Liver (tissue), 9 donors: ENCODE data around the gene TRIM38. TPM values are rescaled to one million over a fixed set of nuclear protein-coding genes. Genes with fewer than 3 reads are reported as not detected.

ENCODE experiments used
- DNase-seq: peaks from one replicate; pipeline ENCODE4 v3.0.0-alpha.2; 2017; ENCODE audit warnings: low spot score
- H3K27ac ChIP-seq, 2 donors: one replicate each; pipeline ENCODE4 v1.7.0; 2013; ENCODE audit warnings: inconsistent platforms in 2 of 2, low read length in 2 of 2, control low read depth in 1 of 2, low read depth in 1 of 2, mild to moderate bottlenecking in 1 of 2
- H3K27me3 ChIP-seq, 4 donors: one replicate each; pipeline versions ENCODE4 v1.6.1 to v1.7.0; 2013; ENCODE audit warnings: low read length in 3 of 4, inconsistent platforms in 1 of 4, mild to moderate bottlenecking in 1 of 4, moderate library complexity in 1 of 4; ENCODE audit not compliant: control insufficient read depth in 4 of 4, insufficient read depth in 4 of 4
- H3K36me3 ChIP-seq, 4 donors: one replicate each; pipeline versions ENCODE4 v1.6.1 to v1.7.0; 2013; ENCODE audit warnings: low read length in 3 of 4, mild to moderate bottlenecking in 3 of 4, low read depth in 1 of 4, moderate library complexity in 1 of 4; ENCODE audit not compliant: control insufficient read depth in 4 of 4, insufficient read depth in 3 of 4
- H3K4me1 ChIP-seq, 4 donors: one replicate each; pipeline versions ENCODE4 v1.6.1 to v1.7.0; 2013; ENCODE audit warnings: low read length in 3 of 4, mild to moderate bottlenecking in 3 of 4, moderate library complexity in 1 of 4; ENCODE audit not compliant: control insufficient read depth in 4 of 4, insufficient read depth in 4 of 4
- H3K4me3 ChIP-seq, 3 donors: one replicate each; pipeline versions ENCODE4 v1.6.1 to v1.7.0; 2013; ENCODE audit warnings: low read length in 3 of 3, control low read depth in 1 of 3, low read depth in 1 of 3, mild to moderate bottlenecking in 1 of 3
- H3K9ac ChIP-seq, 2 donors: one replicate each; pipeline ENCODE4 v1.7.0; 2013; ENCODE audit warnings: low read length in 2 of 2, mild to moderate bottlenecking in 2 of 2, moderate library complexity in 2 of 2, control low read depth in 1 of 2, low read depth in 1 of 2
- H3K9me3 ChIP-seq, 4 donors: one replicate each; pipeline versions ENCODE4 v1.6.1 to v1.7.0; 2013; ENCODE audit warnings: low read length in 3 of 4; ENCODE audit not compliant: control insufficient read depth in 4 of 4
- ATF3 ChIP-seq: IDR thresholded peaks from 2 replicates; pipeline ENCODE4 v1.6.1; 2016; ENCODE audit warnings: antibody characterized with exemption
- CTCF ChIP-seq: fragments of 150-350 bp; IDR thresholded peaks from 2 replicates; pipeline ENCODE4 v1.5.1; 2017; ENCODE audit warnings: improper control_type of control experiment, low read depth, low read length; ENCODE audit not compliant: missing input control
- EGR1 ChIP-seq, 2 donors: IDR thresholded peaks; 2 replicates each; pipeline ENCODE4 v1.6.1; 2016 to 2018; ENCODE audit warnings: antibody characterized with exemption in 2 of 2, low read depth in 2 of 2
- FOXA1 ChIP-seq: IDR thresholded peaks from 2 replicates; pipeline ENCODE4 v1.6.1; 2016; ENCODE audit warnings: antibody characterized with exemption
- FOXA2 ChIP-seq: IDR thresholded peaks from 2 replicates; pipeline ENCODE4 v1.6.1; 2016; ENCODE audit warnings: antibody characterized with exemption
- GABPA ChIP-seq, 2 donors: IDR thresholded peaks in 1 of 2; conservative IDR thresholded peaks in 1 of 2; 2 replicates each; pipeline ENCODE4 v1.6.1; 2016; ENCODE audit warnings: antibody characterized with exemption in 2 of 2, mild to moderate bottlenecking in 1 of 2, moderate library complexity in 1 of 2
- HNF4A ChIP-seq, 2 donors: conservative IDR thresholded peaks; 2 replicates each; pipeline ENCODE4 v1.6.1; 2016; ENCODE audit warnings: antibody characterized with exemption in 2 of 2, mild to moderate bottlenecking in 2 of 2
- HNF4G ChIP-seq: IDR thresholded peaks from 2 replicates; pipeline ENCODE4 v1.6.1; 2016; ENCODE audit warnings: antibody characterized with exemption
- JUND ChIP-seq, 2 donors: IDR thresholded peaks; 2 replicates each; pipeline ENCODE4 v1.6.1; 2016; ENCODE audit warnings: antibody characterized with exemption in 2 of 2
- MAX ChIP-seq: IDR thresholded peaks from 2 replicates; pipeline ENCODE4 v1.6.1; 2016; ENCODE audit warnings: antibody characterized with exemption
- NR2F2 ChIP-seq: IDR thresholded peaks from 2 replicates; pipeline ENCODE4 v1.6.1; 2016; ENCODE audit warnings: antibody characterized with exemption
- RAD21 ChIP-seq, 2 donors: IDR thresholded peaks; 2 replicates each; pipeline ENCODE4 v1.6.1; 2016; ENCODE audit warnings: antibody characterized with exemption in 2 of 2, mild to moderate bottlenecking in 2 of 2
- RXRA ChIP-seq, 2 donors: IDR thresholded peaks; 2 replicates each; pipeline ENCODE4 v1.6.1; 2017 to 2018; ENCODE audit warnings: antibody characterized with exemption in 2 of 2, mild to moderate bottlenecking in 1 of 2
- SP1 ChIP-seq: IDR thresholded peaks from 2 replicates; pipeline ENCODE4 v1.6.1; 2018; ENCODE audit warnings: antibody characterized with exemption, mild to moderate bottlenecking
- TAF1 ChIP-seq: conservative IDR thresholded peaks from 2 replicates; pipeline ENCODE4 v1.6.1; 2016; ENCODE audit warnings: antibody characterized with exemption, mild to moderate bottlenecking
- YY1 ChIP-seq: IDR thresholded peaks from 2 replicates; pipeline ENCODE4 v1.6.1; 2016; ENCODE audit warnings: antibody characterized with exemption, mild to moderate bottlenecking
- WGBS: extraction: QIAGEN DNeasy Blood & Tissue Kit; methylation state at CpG from one replicate; pipeline ENCODE4 v1.1.7; 2013; 5-methylcytosine and 5-hydroxymethylcytosine counted together
- polyA plus RNA-seq, 2 donors: library from polyadenylated mRNA; stranded (reverse) in 1 of 2; unstranded in 1 of 2; fragments of 200-250 nt in 1 of 2; fragments of >200 nt in 1 of 2; fragmentation: Nextera tagmentation in 1 of 2; extraction: Ambion mirVana in 1 of 2; gene quantifications; one replicate each; pipeline versions ENCODE4 v1.2.1 to v1.2.3, GENCODE V29; 2013 to 2015
- total RNA-seq, 2 donors: library from RNA; depleted of rRNA; stranded (reverse); fragments of >200 nt; gene quantifications; one replicate each; pipeline ENCODE4 v1.2.3, GENCODE V29; 2014
- TF ChIP-seq, protein P1 (sequence below): IDR thresholded peaks from 2 replicates; pipeline ENCODE4 v1.6.1; 2016; ENCODE audit warnings: antibody characterized with exemption
- TF ChIP-seq, protein P2 (sequence below): IDR thresholded peaks from 2 replicates; pipeline ENCODE4 v1.6.1; 2016; ENCODE audit warnings: antibody characterized with exemption, mild to moderate bottlenecking
- donor health status: healthy.
- donor health status: healthy.
- donor health status: healthy.
- donor health status: healthy.
- donor health status: healthy.

TRIM38 gene
- total RNA-seq (1 to 10 TPM; 2.9 to 3.9 TPM), polyA plus RNA-seq (1 to 10 TPM; 1.5 to 2.8 TPM)

GRCh38 chr6:25962149-25963127 lies at the start of gene TRIM38:
Gene TRIM38, plus strand, starts transcription at chr6:25962802. Its CDS starts 3,721 bp downstream, at chr6:25966523.
- TF ChIP-seq RXRA (IDR thresholded peaks at IDR 0.05) (peak; percentile 48 to 65), FOXA2 (no peak), RAD21 (IDR thresholded peaks at IDR 0.05) (peak; percentile 31 to 42), HNF4A (conservative IDR thresholded peaks at IDR 0.05) (peak in 1 of 2 donors; percentile 31), HNF4G (no peak), MAX (peak; percentile 59), JUND (IDR thresholded peaks at IDR 0.05) (peak; percentile 34 to 44), SP1 (peak; percentile 65), EGR1 (IDR thresholded peaks at IDR 0.05; ENCODE audit: low read depth in 2 of 2) (peak in 1 of 2 donors; percentile 32), FOXA1 (no peak), CTCF (no peak), GABPA (IDR thresholded peaks at IDR 0.05 in 1 of 2, conservative IDR thresholded peaks at IDR 0.05 in 1 of 2) (no peak), YY1 (peak; percentile 71), TAF1 (peak; percentile 95), NR2F2 (peak; percentile 83), ATF3 (no peak)
- TF ChIP-seq, protein P1, sequence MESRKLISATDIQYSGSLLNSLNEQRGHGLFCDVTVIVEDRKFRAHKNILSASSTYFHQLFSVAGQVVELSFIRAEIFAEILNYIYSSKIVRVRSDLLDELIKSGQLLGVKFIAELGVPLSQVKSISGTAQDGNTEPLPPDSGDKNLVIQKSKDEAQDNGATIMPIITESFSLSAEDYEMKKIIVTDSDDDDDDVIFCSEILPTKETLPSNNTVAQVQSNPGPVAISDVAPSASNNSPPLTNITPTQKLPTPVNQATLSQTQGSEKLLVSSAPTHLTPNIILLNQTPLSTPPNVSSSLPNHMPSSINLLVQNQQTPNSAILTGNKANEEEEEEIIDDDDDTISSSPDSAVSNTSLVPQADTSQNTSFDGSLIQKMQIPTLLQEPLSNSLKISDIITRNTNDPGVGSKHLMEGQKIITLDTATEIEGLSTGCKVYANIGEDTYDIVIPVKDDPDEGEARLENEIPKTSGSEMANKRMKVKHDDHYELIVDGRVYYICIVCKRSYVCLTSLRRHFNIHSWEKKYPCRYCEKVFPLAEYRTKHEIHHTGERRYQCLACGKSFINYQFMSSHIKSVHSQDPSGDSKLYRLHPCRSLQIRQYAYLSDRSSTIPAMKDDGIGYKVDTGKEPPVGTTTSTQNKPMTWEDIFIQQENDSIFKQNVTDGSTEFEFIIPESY: peak; percentile 30
- TF ChIP-seq, protein P2, sequence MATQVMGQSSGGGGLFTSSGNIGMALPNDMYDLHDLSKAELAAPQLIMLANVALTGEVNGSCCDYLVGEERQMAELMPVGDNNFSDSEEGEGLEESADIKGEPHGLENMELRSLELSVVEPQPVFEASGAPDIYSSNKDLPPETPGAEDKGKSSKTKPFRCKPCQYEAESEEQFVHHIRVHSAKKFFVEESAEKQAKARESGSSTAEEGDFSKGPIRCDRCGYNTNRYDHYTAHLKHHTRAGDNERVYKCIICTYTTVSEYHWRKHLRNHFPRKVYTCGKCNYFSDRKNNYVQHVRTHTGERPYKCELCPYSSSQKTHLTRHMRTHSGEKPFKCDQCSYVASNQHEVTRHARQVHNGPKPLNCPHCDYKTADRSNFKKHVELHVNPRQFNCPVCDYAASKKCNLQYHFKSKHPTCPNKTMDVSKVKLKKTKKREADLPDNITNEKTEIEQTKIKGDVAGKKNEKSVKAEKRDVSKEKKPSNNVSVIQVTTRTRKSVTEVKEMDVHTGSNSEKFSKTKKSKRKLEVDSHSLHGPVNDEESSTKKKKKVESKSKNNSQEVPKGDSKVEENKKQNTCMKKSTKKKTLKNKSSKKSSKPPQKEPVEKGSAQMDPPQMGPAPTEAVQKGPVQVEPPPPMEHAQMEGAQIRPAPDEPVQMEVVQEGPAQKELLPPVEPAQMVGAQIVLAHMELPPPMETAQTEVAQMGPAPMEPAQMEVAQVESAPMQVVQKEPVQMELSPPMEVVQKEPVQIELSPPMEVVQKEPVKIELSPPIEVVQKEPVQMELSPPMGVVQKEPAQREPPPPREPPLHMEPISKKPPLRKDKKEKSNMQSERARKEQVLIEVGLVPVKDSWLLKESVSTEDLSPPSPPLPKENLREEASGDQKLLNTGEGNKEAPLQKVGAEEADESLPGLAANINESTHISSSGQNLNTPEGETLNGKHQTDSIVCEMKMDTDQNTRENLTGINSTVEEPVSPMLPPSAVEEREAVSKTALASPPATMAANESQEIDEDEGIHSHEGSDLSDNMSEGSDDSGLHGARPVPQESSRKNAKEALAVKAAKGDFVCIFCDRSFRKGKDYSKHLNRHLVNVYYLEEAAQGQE: peak; percentile 92
- H3K9ac ChIP-seq: peak within 1 kb of the TSS; percentile 89 to 100
- peak within 1 kb of the TSS; percentile 84 to 96 for H3K27ac ChIP-seq
- peak within 1 kb of the TSS; percentile 70 to 76 (median 73) for H3K4me3 ChIP-seq
- peaks cover 0 to 8% (median 3%) of the 10 kb centered on the region in 4 donors for H3K36me3 ChIP-seq
- peaks cover 0 to 30% (median 16%) of the 10 kb centered on the region in 4 donors for H3K4me1 ChIP-seq
- no peaks in the 10 kb centered on the region for H3K9me3 ChIP-seq
- H3K27me3 ChIP-seq: no peaks in the 10 kb centered on the region
- peak; percentile 42 for DNase-seq
- WGBS: 11% methylated on average over 11 of the region's 11 CpGs
